K562 (cell line): ENCODE results near the gene CDT1. TPM values are rescaled to one million over a fixed set of nuclear protein-coding genes. Genes with fewer than 3 reads are reported as not detected.

ENCODE experiments used
- ARID4B ChIP-seq: sonication (generic); formaldehyde crosslinking; IDR thresholded peaks from 2 replicates; pipeline ENCODE4 v1.8.0; 2022; ENCODE audit warnings: mild to moderate bottlenecking, missing genetic modification reagents
- C11orf30 ChIP-seq: fragments of 450-650 bp; IDR thresholded peaks from 2 replicates; pipeline ENCODE4 v1.6.1; 2016; ENCODE audit warnings: low read depth, mild to moderate bottlenecking
- CHD4 ChIP-seq: fragments of 200-600 bp; sonication (generic); IDR thresholded peaks from 3 replicates; pipeline ENCODE4 v1.6.1; 2012; ENCODE audit warnings: low read depth, mild to moderate bottlenecking, mixed read lengths, low read length, inconsistent platforms; ENCODE audit not compliant: insufficient read depth, insufficient replicate concordance, poor library complexity, severe bottlenecking
- CXXC5 ChIP-seq: fragments of 250-450 bp; sonication (Bioruptor Pico); IDR thresholded peaks from 2 replicates; pipeline ENCODE4 v1.8.0; 2022; ENCODE audit warnings: inconsistent platforms, mild to moderate bottlenecking, moderate library complexity
- EGR1 ChIP-seq: fragments of 450-650 bp; conservative IDR thresholded peaks from 2 replicates; pipeline ENCODE4 v1.6.1; 2017; ENCODE audit warnings: mild to moderate bottlenecking
- GTF3C2 ChIP-seq: IDR thresholded peaks from 3 replicates; pipeline ENCODE4 v1.6.1; 2011; ENCODE audit warnings: borderline replicate concordance, mild to moderate bottlenecking, moderate library complexity; ENCODE audit not compliant: insufficient read length; ENCODE audit errors: extremely low read depth
- HDAC1 ChIP-seq, 2 experiments: fragments of 450-650 bp; IDR thresholded peaks; 2 replicates each; pipeline ENCODE4 v1.6.1; 2016 to 2017; ENCODE audit warnings: inconsistent platforms in 1 of 2, mild to moderate bottlenecking in 1 of 2, moderate library complexity in 1 of 2
- HMBOX1 ChIP-seq: sonication (generic); IDR thresholded peaks from 2 replicates; pipeline ENCODE4 v1.6.1; 2016
- KAT7 ChIP-seq: sonication (generic); formaldehyde crosslinking; IDR thresholded peaks from 2 replicates; pipeline ENCODE4 v1.8.0; 2022; ENCODE audit warnings: missing genetic modification reagents, mild to moderate bottlenecking, borderline replicate concordance
- KDM1A ChIP-seq, 2 experiments: fragments of 450-650 bp; IDR thresholded peaks; 2 replicates each; pipeline ENCODE4 v1.6.1; 2016; ENCODE audit warnings: mild to moderate bottlenecking in 2 of 2
- LCOR ChIP-seq: sonication (generic); formaldehyde crosslinking; IDR thresholded peaks from 2 replicates; pipeline ENCODE4 v1.8.0; 2022; ENCODE audit warnings: mild to moderate bottlenecking, missing genetic modification reagents
- MXI1 ChIP-seq: IDR thresholded peaks from 2 replicates; pipeline ENCODE4 v1.6.1; 2011; ENCODE audit warnings: low read depth, mild to moderate bottlenecking, improper control_type of control experiment, low read length
- NELFE ChIP-seq: IDR thresholded peaks from 2 replicates; pipeline ENCODE4 v1.6.1; 2011; ENCODE audit warnings: mild to moderate bottlenecking; ENCODE audit not compliant: insufficient read depth, insufficient read length
- NFE2 ChIP-seq: IDR thresholded peaks from 2 replicates; pipeline ENCODE4 v1.6.1; 2014; ENCODE audit warnings: antibody characterized with exemption, low read depth
- POLR2A ChIP-seq: fragments of 450-650 bp; conservative IDR thresholded peaks from 2 replicates; pipeline ENCODE4 v1.6.1; 2016
- POLR2G ChIP-seq: fragments of 200-400 bp; formaldehyde crosslinking; IDR thresholded peaks from 2 replicates; pipeline ENCODE4 v1.6.1; 2017; ENCODE audit warnings: low read depth, mild to moderate bottlenecking, antibody characterized with exemption, low read length, moderate library complexity
- RBFOX2 ChIP-seq: fragments of 200-400 bp; formaldehyde crosslinking; IDR thresholded peaks from 2 replicates; pipeline ENCODE4 v1.6.1; 2017; ENCODE audit warnings: low read depth, mild to moderate bottlenecking, low read length, moderate library complexity
- RNF2 ChIP-seq: sonication (generic); IDR thresholded peaks from 2 replicates; pipeline ENCODE4 v1.6.1; 2016
- ZNF121 ChIP-seq: sonication (generic); formaldehyde crosslinking; conservative IDR thresholded peaks from 2 replicates; pipeline ENCODE4 v1.8.0; 2022; ENCODE audit warnings: missing genetic modification reagents
- ZNF436 ChIP-seq: fragments of 250-450, 450-650 bp; sonication (Bioruptor Pico); formaldehyde crosslinking; IDR thresholded peaks from 2 replicates; pipeline ENCODE4 v1.7.0; 2020; ENCODE audit warnings: mild to moderate bottlenecking
- ZNF780A ChIP-seq: fragments of 250-450 bp; sonication (Bioruptor Pico); IDR thresholded peaks from 2 replicates; pipeline ENCODE4 v1.5.0; 2021; ENCODE audit warnings: mild to moderate bottlenecking
- polyA plus RNA-seq, 8 experiments: library from polyadenylated mRNA; depleted of rRNA in 4 of 8; stranded (reverse) in 5 of 8; unstranded in 3 of 8; fragments of >200 nt; fragmentation: Nextera tagmentation in 2 of 8; fragmentation: Illumina TruSeq in 1 of 8; extraction: Ambion mirVana in 2 of 8; extraction: Trizol in 1 of 8; gene quantifications; 2 replicates each; pipeline versions ENCODE4 v1.2.1 to v1.2.3, GENCODE V29; 2011 to 2014; ENCODE audit warnings: inconsistent platforms in 1 of 8, missing spikeins in 1 of 8
- total RNA-seq, 7 experiments: library from RNA; depleted of rRNA in 6 of 7; stranded (reverse); fragments of >200 nt in 6 of 7; fragmentation: Illumina TruSeq in 2 of 7; extraction: Trizol in 2 of 7; gene quantifications; 2 replicates each; pipeline versions ENCODE4 v1.2.1 to v1.2.3, GENCODE V29; 2011 to 2021; ENCODE audit warnings: low replicate concordance in 1 of 7

CDT1 gene
- total and polyA plus RNA-seq, 9 of the 15 experiments (the other 6 are each of a cell fraction or from before 2014, with no cell fraction given) = 0.92 to 178 (median 14.2) TPM

- 0 out of 2 replicates have a peak, but pooled peaks have one; percentile 16 for TF ChIP-seq RNF2
- peak; percentile 45 for TF ChIP-seq C11orf30
- TF ChIP-seq HMBOX1 = no peak
- TF ChIP-seq LCOR (CRISPR knock-in tag) = 0 out of 2 replicates have a peak, but pooled peaks have one; percentile 31
- TF ChIP-seq ZNF436 = 0 out of 2 replicates have a peak, but pooled peaks have one; percentile 37
- no peak for TF ChIP-seq CHD4
- no peak for TF ChIP-seq ZNF780A (CRISPR knock-in tag)
- TF ChIP-seq ARID4B (CRISPR knock-in tag) = 0 out of 2 replicates have a peak, but pooled peaks have one; percentile 43
- TF ChIP-seq KDM1A (IDR thresholded peaks at IDR 0.05) = peak in 1 of 2 experiments; percentile 56; a peak in 1 of 4 replicates
- peak; percentile 41 for TF ChIP-seq RBFOX2
- no peak for TF ChIP-seq CXXC5 (CRISPR knock-in tag)
- TF ChIP-seq NELFE = no peak
- TF ChIP-seq ZNF121 (CRISPR knock-in tag) = no peak
- TF ChIP-seq NFE2 = peak; percentile 78
- peak; percentile 70 for TF ChIP-seq MXI1
- TF ChIP-seq HDAC1 (IDR thresholded peaks at IDR 0.05) = peak in 1 of 2 experiments; percentile 53; a peak in 1 of 4 replicates
- TF ChIP-seq GTF3C2 = no peak
- no peak for TF ChIP-seq EGR1
- peak; percentile 57; the same call in 1 of the 2 replicates for TF ChIP-seq KAT7 (CRISPR knock-in tag)
- TF ChIP-seq POLR2A = peak; percentile 38; the same call in 1 of the 2 replicates
- TF ChIP-seq POLR2G = peak; percentile 27
Observed at GRCh38 chr16:88810166-88810911, 6.8 kb downstream of the CDT1 start (continued).
